GM12801 (cell line): ENCODE measurements around the gene TRMO.

ENCODE experiments used
- TF ChIP-seq, protein P1 (sequence below): IDR thresholded peaks from one replicate; pipeline ENCODE4 v1.5.1; 2011; ENCODE audit warnings: control low read depth; ENCODE audit not compliant: insufficient read length; ENCODE audit errors: extremely low read depth

Gene TRMO

GRCh38 chr9:97861148-97861475 is 61.2 kb downstream of the TRMO start:
- TF ChIP-seq, protein P1, sequence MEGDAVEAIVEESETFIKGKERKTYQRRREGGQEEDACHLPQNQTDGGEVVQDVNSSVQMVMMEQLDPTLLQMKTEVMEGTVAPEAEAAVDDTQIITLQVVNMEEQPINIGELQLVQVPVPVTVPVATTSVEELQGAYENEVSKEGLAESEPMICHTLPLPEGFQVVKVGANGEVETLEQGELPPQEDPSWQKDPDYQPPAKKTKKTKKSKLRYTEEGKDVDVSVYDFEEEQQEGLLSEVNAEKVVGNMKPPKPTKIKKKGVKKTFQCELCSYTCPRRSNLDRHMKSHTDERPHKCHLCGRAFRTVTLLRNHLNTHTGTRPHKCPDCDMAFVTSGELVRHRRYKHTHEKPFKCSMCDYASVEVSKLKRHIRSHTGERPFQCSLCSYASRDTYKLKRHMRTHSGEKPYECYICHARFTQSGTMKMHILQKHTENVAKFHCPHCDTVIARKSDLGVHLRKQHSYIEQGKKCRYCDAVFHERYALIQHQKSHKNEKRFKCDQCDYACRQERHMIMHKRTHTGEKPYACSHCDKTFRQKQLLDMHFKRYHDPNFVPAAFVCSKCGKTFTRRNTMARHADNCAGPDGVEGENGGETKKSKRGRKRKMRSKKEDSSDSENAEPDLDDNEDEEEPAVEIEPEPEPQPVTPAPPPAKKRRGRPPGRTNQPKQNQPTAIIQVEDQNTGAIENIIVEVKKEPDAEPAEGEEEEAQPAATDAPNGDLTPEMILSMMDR: no peak

DNA sequence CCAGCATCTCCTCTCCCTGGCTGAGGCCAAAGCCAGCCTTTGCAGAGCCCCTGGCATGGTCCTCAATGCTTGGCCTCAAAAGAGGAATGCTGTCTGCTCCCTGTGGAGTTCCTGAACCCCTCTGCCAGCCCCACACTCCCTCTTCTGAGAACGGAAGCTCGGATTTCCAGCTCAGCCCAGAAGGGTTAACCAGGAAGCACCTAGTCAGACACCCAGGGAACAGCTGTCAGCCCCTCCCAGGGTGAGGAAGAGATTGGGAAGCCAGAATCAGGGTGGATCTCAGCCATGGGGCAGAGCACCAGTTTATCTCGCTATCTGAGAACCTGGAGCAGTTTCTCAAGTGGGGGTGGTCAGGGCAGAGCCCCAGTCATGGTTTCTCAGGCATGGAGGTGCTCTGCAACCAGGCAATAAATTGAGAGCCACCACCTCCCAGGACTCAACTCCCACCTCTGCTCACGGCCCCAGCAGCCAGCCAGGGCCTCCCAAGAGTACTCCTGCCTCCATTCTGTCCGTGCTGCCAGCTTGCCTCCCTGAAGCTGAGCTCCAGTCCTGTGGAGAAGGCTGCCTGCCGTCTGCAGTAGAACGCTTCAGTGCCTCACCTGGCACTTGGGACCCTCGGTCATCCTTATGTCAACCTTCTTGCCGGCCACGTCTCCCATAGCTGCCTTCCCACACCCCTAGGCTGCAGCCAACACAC is 61.7 kb downstream of the TRMO start:
- TF ChIP-seq, protein P1: no peak

DNA sequence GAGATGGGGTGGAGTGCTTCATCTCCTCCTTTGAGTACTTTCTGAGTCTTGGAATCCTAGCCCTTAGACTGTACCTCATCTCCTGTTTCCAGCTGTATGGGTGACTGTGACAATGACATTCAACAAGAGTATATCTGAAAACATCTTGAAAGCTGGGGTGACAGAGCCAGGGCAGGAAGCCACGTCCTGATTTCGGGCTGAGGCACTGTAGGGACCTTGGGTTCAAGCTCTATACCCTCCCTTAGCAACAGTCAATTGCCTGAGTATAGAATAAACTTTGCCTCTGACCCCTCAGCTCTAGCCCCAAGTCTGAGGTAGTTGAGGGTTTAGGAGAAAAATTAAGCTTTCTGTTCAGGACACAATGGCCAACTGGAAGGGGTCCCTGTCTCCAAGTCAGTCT is 63.0 kb downstream of the TRMO start:
- TF ChIP-seq, protein P1: no peak

- TF ChIP-seq, protein P1: no peak
Measured at GRCh38 chr9:97858826-97859225, 63.5 kb downstream of the TRMO start.

DNA sequence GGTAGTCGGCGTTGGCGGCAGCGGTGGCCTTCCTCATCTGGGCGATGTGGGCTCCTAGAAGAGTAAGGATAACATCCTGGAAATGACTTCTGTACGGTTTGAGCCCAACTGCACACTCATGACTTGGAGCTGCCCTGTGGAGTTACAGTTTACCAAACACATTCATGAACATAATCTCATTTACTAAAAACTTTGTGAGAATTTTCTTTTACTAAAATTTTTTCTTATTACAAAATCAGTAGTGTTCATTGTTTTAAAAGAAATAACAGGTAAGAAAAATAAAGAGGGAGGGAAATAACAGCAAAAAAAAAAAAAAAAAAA is 63.9 kb downstream of the TRMO start:
- TF ChIP-seq, protein P1: no peak

DNA sequence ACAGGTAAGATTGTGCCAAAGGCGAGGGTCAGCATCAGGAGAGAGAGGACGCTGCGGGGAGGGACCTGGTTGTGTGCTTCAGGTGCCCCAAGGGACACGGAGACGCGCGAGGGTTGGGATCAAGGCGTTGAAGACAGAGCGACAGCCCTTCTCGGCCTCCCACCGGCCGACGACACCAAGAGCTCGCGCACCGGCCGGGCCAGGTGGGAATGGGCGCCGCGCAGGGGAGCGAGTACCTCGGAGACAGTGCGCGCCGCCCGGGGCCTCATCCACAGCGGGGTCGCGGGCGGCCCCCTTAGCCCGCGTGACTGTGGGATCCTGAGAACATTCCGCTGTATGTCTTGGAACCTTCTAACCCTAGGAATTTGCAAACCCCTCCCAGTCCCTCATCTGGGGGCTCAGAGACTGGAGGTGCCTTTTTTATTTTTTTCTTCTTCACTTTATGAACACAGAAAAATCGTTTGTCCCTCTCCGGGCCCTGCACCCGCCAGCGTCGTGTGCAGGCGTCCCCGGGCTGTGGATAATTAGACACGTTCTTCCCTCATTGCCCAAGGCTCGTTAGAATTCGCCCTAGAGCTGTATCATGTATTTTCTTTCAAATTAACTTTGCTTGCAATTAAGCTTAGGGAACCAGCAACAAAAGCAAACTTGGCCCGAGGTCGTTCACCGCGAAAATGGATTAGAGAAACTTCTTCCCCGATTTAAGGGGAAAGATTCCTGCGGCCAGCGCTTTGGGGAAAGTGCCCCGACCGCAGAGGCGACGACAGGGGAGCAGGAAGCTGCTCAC is 64.5 kb downstream of the TRMO start:
- TF ChIP-seq, protein P1: no peak

DNA sequence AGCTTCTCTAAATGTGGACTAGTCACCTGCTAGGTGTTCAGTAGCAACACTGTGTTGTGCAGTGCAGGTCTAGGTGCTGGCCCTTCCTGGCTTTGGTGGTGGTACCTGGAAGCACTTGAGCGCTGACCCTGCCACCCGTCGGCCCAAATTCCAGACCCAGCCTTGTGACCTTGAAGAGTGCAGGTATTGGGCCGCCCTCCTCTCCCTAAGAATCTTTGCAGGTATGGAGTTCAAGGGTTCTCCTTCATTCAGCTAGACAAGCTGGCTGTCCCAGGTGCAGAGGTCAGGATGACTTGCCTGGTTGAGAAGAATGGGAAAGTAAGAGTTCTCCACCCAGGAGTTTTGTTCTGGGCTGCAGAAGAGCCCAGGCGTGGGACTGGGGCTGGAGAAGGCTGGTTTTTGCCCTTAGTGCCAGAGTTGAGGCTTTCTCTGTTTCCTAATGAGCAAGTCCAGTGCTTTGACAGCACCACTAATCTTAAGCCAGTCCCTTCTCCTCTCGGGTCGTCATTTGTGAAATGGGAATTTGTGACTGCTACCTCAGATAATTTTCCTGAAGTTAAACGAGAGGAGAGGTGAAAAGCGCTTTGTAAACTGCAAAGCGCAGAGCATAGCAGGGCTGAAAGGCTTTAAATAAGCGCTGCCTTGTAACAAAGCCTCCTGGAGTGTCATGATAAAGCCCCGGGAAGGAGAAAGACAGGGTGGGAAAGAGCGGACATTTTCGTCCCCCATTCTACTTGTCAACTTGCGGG is 65.3 kb downstream of the TRMO start:
- TF ChIP-seq, protein P1: no peak
